CD4-positive, alpha-beta T cell treated with Interleukin-21 for 1 hour (primary cell): Measurements from ENCODE around the gene CEMIP.
A peak's percentile ranks its signal among the peaks of the same experiment; 100 is the strongest.
"Not testable (repeated sequence)": the region's sequence is repeated elsewhere in the genome, so short reads cannot be mapped to it uniquely, and the experiment has no call there.

Experiments used
- DNase-seq: peaks from one replicate; pipeline ENCODE4 v3.0.0-alpha.2; 2020

Gene CEMIP

DNA sequence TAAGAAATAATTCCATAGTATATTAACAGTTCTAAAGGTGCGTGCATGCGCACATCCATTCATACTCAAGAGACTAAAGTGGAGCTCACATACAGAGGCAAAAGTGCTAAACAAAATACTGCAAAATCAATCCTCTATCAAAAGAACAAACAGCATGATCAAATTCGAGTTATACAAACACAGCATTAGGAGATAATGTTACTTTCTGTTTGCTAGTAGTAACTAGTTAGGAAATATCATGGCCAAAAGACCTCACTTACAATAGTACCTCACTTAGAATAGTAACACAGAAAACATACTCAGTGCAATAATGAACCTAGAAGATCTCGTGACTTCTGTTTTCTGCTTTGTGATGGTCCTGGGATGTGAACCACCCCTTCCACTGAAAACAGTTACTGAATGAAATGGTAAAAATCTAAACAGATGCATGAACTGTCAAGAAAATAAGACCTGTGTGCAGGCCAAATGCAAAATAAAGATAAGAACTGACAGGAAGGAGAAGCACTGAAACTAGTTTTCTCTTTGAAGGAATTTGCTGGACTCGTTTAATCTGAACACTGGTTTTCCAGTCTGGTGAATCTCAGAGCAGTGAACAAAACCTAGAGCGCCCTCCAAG is 20.9 kb upstream of the CEMIP start:
- DNase-seq = no peak

- DNase-seq = no peak
Observed at GRCh38 chr15:80760960-80761359, 18.2 kb upstream of the CEMIP start.

- DNase-seq = no peak
Observed at GRCh38 chr15:80761754-80762153, 17.4 kb upstream of the CEMIP start.

DNA sequence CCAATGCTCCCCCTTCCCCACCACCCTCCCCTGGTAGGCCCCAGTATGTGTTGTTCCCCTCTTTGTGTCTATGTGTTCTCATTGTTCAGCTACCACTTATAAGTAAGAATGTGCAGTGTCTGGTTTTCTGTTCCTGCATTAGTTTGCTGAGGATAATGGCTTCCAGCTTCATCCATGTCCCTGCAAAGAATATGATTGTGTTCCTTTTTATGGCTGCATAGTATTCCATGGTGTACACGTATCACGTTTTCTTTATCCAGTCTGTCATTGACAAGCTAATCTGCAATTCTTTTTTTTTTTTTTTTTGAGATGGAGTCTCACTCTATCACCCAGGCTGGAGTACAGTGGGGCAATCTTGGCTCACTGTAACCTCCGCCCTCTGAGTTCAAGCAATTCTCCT is 15.9 kb upstream of the CEMIP start:
- not testable (repeated sequence) for DNase-seq

GRCh38 chr15:80764535-80764934 is 14.6 kb upstream of the CEMIP start:
- DNase-seq = no peak

- no peak for DNase-seq
Observed at GRCh38 chr15:80766275-80766674, 12.9 kb upstream of the CEMIP start.

- DNase-seq = no peak
Observed at GRCh38 chr15:80768158-80768557, 11.0 kb upstream of the CEMIP start.

DNA sequence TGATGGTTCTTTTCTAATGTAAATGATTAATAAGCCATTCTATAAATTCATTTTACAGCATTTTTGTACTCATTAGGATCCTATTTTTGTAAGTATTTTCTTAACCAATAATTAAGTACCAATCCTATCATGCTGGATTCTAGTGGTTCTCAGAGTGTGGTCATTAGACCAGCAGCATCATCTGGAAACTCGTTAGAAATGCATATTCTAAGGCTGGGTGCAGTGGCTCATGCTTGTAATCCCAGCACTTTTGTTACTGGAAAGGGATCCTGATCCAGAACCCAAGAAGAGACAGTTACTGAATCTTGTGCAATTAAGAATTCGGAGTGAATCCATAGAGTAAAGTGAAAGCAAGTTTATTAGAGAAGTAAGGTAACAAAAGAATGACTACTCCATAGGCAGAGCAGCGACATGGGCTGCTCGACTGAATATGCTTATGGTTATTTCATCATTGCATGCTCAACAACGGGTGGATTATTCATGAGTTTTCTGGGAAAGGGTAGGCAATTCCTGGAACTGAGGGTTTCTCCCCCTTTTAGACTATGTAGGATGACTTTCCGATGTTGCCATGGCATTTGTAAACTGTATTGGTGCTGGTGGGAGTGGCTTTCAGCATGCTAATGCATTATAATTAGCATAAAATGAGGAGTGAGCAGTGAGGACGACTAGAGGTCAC is 9.9 kb upstream of the CEMIP start:
- no peak for DNase-seq

DNA sequence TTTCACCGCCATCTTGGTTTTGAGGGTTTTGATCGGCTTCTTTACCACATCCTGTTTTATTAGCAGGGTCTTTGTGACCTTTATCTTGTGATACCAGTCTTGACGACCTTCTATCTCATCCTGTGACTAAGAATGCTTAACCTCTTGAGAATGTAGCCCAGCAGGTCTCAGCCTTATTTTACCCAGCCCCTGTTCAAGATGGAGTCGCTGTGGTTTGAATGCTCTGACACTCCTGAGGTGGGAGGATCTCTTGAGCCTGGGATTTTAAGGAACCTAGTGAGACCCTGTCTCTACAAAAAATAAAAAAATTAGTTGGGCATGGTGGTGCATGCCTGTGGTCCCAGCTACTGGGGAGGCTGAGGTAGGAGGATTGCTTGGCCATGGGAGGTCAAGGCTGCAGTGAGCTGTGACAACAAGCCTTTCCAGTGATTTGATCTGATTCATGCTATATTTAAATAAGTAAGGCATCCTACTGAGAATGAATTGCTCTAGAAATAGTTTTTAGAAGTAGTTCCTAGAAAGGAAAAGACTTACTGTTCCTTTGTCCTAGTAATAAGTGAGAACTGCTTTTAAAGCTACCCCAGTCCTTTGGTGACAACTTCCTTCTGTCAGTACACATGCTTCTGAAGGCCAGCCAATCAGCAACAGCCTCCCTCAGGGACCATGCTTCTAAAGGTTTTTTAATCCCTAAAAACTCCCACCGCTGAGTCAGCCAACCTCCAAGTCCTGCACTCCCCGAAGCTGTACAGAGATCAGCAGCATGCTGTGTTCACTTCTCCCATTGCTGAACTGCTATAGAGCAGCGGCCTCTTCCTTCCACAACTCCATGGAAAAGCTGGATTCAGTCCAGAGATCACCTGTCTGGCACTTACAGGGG is 9.1 kb upstream of the CEMIP start:
- DNase-seq = no peak

DNA sequence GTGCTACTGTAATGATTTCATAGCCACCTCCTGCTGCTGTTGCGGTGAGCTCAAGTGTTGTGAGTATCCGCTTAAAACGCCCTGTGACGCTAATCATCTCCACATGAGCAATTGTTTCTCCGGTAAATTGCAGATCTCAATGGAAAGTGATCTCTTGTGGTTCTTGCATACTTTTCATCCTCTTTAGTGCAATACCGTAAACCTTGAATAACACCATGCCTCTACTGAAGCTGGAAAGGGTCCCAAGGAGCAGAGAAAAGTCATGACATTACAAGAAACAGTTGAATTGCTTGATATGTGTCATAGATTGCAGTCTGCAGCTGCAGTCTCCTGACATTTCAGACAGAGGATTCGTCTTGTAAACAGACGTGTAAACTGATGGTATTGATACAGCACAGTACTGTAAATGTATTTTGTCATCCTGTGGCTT is 6.0 kb upstream of the CEMIP start:
- DNase-seq = no peak

- DNase-seq = no peak
Observed at GRCh38 chr15:80773792-80774352, 5.3 kb upstream of the CEMIP start.

- DNase-seq = no peak
Observed at GRCh38 chr15:80774486-80774885, 4.7 kb upstream of the CEMIP start.

DNA sequence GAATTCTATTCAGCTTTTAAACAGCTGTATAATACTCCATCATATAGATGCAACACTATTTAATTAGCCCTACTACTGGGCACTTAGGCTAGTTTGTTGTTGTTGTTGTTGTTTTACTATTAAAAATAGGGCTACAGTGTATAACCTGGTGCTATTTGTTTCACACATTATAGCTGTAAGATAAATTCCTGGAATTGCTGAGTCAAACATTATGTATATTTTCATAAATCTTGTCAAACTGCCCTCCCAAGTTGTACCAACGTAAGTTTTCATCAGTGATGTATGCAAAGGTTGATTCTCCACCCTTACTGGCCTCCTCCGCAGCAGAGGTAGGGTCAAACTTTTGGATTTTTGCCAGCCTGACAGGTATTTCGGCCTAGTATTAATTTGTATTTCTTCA is 3.8 kb upstream of the CEMIP start:
- no peak for DNase-seq

DNA sequence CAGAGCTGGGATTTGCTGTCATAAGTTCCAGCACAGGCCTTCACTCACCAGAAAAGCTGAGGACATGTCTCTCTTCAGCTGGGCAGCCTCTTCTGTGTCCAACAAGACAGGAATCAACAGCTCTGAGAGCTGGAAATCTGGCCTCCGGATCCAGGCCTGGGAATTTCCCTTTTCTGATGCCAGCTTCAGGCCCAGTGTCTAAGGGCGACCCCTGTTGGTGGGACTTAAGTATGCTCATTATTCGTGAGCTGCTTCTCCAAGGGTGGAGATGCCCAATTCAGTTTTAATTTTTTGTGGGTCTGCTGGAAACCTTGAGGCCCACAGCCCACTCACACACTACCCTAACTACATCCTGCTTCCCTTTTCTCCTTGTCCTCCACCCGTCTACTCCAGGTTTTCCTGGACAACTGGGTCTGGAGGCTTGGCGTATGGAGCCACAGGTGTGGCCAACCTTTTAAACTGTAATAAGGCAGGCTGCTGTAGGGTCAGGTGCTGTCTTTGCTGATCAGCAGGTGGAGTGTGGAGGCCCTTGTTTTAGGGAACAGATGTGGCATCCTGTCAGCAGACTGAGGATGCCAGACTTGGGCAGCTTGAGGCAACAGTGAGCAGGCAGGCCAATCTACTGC is 2.6 kb upstream of the CEMIP start:
- peak; percentile 65 for DNase-seq

DNA sequence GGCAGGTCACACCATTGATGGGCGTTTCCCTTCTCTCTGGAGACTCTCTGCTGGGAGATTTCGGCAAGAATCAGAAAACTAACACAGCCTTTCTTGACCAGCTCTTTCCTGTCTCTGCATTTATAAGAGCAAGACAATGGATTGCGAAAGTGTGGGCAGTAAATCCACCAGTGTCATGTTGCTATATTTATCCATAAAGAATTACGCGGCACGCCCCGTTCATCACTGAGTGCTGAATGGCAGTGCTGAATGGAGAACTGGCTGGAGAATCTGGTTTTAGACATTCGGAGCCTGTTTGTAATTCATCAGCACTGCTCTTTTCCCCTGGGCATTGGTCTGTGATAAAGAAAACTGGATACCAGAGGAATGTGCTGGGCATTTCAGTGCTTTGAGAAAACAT is 2.0 kb upstream of the CEMIP start:
- DNase-seq = no peak

DNA sequence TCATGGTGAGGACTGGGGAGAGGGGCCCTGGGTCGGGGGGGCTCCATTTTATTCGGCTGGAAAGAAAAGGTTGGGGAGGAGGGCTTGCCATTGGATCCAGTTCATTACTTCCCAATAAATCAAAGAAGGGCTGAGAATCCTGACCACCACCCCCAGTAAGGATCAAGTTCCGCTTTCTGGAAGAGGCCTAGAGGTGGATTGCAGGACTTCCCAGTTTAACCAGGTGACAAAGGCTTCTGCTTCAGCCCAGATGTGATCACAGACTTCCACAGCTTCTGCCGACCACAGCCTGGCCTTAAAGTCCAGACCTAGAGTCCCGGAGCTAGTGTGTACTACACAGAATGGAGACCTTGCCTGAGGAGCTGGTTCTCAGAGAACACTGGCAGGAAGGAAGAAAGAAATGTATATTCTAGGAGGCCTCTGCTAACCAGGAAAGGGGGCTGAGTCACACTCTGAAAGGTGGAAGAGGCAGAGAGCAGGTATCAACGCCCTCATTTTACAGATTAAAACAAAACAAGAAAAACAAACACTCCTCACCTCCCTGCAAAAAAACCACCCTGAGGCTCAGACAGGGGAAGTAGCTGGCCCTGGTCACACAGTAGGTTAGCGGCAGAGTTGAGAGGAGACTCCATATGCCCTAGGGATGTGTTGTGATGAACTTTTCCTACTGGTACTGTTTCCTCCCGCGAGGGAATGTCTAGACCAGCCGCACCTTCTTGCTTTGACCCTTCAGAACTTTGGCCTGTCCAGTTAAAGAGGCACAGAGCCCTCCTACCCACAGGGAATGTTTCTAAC is 1.1 kb upstream of the CEMIP start:
- DNase-seq = no peak

DNA sequence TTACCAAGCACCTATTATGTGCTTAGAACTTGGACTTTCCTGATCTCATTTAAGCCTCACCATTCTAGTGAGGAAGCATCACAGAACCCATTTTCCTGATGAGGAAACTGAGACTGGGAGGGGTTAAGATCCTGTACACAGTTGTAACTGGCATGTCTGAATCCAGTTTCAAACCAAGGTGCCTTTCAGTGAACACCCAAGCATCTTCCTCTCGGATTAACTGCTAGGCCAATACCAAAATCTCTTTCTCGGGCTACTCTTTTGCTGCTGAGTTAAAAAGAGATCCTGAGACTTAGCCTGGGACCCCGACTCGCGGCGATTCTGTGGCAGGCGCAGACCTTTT is 578 bp upstream of the CEMIP start:
- DNase-seq = no peak

DNA sequence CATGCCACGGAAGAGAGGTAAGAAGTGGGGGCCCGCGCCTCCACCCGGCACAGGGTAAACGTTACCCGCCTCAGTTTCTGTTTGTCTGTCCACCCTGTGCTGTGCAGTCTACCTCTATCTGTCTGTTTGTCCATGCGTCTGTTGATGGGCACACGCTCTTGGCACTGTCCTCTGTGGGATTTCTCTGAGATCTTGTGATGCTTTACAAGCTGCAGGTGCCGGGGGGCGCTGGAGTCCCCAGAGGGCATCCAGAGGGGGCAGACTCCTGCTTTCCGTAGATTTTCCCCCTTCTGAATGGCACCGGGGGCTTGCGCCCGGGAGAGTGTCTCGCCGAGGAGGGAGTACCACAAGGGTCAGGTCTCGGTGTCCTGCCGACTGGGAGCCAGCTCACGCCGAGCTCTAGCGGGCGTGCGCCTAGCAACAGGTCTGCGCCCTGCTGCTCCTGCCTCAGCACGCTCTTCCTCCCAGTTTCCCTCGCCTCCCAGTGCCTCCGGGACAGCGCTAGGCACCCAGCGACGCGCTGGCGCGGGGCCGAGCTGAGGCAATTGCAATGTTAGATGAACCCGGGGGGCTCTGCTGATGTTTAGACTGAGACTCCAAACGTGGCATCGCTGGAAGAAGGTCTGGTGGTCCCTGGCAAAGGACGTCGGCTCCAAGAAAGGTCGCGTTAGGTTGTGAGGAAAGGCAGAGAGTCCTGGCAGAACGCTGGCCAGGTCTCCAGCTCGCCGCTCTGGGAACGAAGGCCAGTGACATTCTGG is 667 bp downstream of the CEMIP start:
- no peak for DNase-seq

DNA sequence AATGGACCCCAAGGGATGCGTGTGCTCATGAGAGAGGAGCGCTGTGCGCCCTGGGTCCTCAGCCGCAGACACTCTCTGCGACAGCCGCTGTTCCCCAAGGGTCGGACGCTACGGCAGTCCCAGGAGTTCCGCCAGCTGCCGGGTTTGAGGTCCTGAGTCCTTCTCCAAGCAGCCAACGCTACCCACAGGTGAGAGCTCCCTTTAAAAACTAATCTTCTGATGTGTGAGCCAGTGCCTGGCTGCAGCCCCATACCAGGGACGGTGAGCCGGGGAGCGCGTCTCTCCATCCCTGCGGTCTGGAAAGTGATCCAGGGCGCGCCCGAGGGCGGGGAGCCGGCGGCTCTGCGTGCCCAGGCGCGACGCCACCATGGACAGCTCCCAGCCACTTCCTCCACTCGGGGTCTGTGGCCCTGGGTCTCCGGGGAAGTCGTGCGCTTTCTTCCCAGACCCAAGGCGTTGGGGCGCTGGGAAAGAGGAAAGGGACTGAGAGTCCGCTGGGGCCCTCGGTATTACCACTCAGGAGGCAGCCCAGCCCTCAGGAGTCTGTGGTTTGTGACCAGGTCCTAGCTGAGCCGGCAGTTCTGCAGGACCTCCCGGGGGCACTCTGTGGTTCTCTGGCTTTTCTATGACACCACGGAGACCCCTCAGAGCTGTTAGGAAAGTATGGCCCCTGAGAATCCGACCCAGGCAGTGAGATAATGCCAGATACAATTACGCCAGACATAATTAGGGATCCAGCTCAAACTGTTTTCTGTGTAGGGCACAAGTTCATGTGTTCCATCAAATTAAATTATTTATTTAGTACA is 1.4 kb downstream of the CEMIP start:
- no peak for DNase-seq

- no peak for DNase-seq
Observed at GRCh38 chr15:80783260-80783659, 4.1 kb downstream of the CEMIP start.

GRCh38 chr15:80785335-80785734 is 6.2 kb downstream of the CEMIP start:
- DNase-seq = no peak
